22Rv1 (cell line): ENCODE data around the gene CHMP1A.

Experiments
- H3K27ac ChIP-seq: fragments of 450-650 bp; 2 replicates; pipeline ENCODE4 v1.5.1; 2017
- CTCF ChIP-seq: fragments of 450-650 bp; IDR thresholded peaks from 2 replicates; pipeline ENCODE4 v1.5.1; 2017; ENCODE audit warnings: mild to moderate bottlenecking
- ZFX ChIP-seq: fragments of 450-650 bp; IDR thresholded peaks from 2 replicates; pipeline ENCODE4 v1.6.1; 2017; ENCODE audit warnings: antibody characterized with exemption, borderline replicate concordance

Gene CHMP1A

GRCh38 chr16:89604764-89605163, 52.7 kb downstream of the CHMP1A start:
- H3K27ac ChIP-seq = no peak overlapping the region
- TF ChIP-seq CTCF (no peak), ZFX (no peak)

GRCh38 chr16:89602952-89603590, 54.4 kb downstream of the CHMP1A start:
- no peak for TF ChIP-seq CTCF
- no peak for TF ChIP-seq ZFX
- no peak overlapping the region for H3K27ac ChIP-seq

- no peak overlapping the region for H3K27ac ChIP-seq
- TF ChIP-seq ZFX (no peak), CTCF (no peak)
Measured at GRCh38 chr16:89602273-89602951, 55.1 kb downstream of the CHMP1A start.

- TF ChIP-seq CTCF (no peak), ZFX (no peak)
- H3K27ac ChIP-seq = no peak overlapping the region
Measured at GRCh38 chr16:89601906-89602272, 55.6 kb downstream of the CHMP1A start.

- TF ChIP-seq CTCF (no peak), ZFX (no peak)
- H3K27ac ChIP-seq = no peak overlapping the region
Measured at GRCh38 chr16:89600956-89601355, 56.6 kb downstream of the CHMP1A start.

GRCh38 chr16:89600427-89600826, 57.1 kb downstream of the CHMP1A start:
- no peak overlapping the region for H3K27ac ChIP-seq

GRCh38 chr16:89599902-89600301, 57.6 kb downstream of the CHMP1A start:
- H3K27ac ChIP-seq = no peak overlapping the region
- TF ChIP-seq ZFX (no peak), CTCF (no peak)

More at GRCh38 chr16:89600427-89600826, 57.1 kb downstream of the CHMP1A start:
- TF ChIP-seq CTCF = no peak
